Stimulated activated naive CD4-positive, alpha-beta T cell treated with Interleukin-2 at 50 U/mL for 16 hours (primary cell): ENCODE measurements around the gene ATP6V1C2.
A peak's percentile ranks its signal among the peaks of the same experiment; 100 is the strongest.
"Not testable (repeated sequence)": the region's sequence is repeated elsewhere in the genome, so short reads cannot be mapped to it uniquely, and the experiment has no call there.

Source experiments
- DNase-seq: peaks from one replicate; lab custom pipeline; 2025; lab: John Stamatoyannopoulos, UW

ATP6V1C2 gene

DNA sequence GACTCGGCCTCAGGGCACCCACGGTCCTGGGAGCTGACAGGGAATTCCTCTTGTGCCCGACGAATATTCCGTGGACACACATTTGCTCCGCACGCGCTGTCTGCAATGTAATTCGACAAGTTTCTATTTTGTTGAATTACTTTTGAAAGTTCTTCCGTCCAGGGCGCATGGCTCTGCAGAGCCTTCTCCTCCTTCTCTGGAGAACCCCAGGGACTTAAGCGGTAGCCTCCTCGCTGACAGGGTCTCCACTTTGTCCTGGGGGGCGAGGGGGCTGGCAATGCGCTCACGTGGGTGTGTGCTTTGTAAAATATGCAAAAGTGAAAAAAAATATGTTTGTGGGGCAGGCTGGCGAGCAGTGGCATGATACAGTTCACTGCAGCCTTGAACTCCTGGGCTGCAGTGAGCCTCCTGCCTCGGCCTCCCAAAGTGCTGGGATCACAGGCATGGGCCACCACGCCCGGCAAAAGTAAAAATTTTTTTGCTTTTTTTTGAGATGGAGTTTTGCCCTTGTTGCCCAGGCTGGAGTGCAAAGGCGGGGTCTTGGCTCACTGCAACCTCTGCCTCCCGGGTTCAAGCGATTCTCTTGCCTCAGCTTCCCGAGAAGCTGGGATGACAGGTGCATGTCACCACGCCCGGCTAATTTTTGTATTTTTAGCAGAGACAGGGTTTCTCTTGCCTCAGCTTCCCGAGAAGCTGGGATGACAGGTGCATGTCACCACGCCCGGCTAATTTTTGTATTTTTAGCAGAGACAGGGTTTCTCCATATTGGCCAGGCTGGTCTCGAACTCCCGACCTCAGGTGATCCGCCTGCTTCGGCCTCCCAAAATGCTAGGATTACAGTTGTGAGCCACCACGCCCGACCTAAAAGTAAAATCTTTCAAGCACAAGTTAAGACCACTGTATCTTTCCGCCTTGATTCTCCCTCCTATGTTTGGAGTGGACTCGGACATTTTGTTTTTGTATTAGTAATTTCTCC, 92.0 kb downstream of the ATP6V1C2 start:
- not testable (repeated sequence) for DNase-seq

DNA sequence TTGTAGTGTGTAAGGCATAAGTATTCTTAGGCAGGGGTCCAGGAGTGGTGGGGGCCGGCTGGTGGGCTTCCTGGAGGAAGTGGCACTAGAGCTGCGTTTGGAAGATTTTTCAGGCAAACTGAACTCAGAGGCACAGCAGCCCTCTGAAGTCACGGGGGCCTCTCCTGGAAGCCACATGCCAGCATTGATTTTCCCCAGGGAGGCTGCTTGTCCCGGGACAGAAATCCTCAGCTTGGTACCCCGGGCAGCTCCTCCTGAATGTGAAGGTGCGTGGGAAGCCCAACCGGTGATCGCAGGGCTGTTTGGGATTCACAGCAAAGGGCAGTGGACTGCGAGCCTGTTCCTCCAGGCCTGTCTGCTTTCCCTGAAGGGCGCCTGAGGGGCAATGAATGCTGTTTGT, 92.7 kb downstream of the ATP6V1C2 start:
- DNase-seq: no peak

DNA sequence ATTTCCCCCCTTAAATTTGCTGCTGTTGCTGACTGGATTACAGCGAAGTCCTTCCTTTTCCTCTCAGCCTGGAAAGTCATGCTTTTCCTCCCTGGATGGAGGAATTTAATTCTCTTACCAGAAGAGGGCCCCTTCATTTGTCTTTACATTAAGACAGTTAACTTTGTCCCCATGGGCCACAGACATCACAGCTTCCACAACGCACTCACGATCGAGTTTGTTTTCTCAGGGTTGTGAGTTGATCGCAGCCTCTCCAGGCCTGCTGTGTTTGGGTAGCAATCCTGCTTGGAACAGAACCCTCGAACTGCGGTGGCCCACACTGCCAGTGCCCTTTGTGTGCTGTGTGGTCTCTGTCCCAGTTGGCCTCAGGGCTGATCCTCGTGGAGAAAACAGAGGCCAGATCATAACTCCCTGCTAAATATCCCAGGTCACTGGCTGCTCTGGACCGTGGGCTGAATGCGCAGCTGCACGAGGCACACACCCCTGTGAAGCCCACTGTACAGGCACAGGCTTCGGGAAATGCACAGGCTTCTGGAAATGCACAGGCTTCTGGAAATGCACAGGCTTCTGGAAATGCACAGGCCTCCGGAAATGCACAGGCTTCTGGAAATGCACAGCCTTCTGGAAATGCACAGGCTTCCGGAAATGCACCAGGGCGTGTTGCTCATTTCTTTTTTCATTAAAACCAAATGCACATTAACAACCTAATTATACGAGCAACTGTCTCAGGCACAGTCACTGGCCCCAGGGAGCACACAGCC, 93.3 kb downstream of the ATP6V1C2 start:
- DNase-seq: no peak

DNA sequence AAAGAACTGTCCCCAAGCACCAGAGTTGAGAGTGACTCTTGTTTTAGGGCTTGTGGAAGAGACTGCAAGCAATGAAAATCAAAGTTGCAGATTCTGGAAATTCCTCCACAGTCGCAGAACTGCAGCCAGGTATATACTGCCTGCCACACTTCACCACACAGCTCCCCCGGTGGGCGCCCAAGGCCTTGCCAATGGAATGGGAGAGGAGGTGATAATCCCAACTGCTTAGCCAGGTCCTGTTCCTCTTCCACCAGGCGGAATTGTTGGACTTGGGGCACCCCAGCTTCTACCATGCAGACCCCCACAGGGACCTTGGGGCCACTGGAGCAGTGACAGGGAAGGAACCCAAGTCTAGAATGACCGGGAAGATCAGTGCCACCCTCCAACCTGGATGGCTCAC, 96.0 kb downstream of the ATP6V1C2 start:
- DNase-seq: no peak

DNA sequence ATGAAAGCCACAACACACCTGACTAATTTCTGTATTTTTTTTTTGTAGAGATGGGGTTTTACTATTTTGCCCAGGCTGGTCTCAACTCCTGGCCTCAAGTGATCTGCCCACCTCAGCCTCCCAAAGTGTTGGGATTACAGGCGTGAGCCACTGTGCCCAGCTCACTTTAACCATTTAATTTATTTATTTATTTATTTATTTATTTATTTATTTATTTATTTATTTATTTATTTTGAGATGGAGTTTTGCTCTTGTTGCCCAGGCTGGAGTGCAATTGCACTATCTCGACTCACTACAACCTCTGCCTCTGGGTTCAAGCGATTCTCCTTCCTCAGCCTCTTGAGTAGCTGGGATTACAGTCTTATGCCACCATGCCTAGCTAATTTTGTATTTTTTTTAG, 96.9 kb downstream of the ATP6V1C2 start:
- not testable (repeated sequence) for DNase-seq

DNA sequence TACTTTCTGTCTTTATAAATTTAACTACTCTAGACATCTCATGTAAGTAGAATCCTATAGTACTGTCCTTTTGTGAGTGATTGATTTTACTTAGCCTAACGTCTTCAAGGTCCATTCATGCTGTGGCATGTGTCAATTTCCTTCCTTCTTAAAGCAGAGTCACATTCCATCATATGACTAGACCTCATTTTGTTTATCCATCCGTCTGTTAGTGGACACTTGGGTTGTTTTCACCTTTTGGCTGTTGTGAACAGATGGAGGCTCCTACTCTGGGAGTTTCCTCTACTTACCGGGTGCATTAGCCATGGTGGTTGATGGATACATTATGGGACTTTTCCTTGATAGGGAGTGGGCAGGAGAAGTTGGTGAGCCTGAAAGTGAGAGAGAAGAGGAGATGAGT, 97.6 kb downstream of the ATP6V1C2 start:
- no peak for DNase-seq

DNA sequence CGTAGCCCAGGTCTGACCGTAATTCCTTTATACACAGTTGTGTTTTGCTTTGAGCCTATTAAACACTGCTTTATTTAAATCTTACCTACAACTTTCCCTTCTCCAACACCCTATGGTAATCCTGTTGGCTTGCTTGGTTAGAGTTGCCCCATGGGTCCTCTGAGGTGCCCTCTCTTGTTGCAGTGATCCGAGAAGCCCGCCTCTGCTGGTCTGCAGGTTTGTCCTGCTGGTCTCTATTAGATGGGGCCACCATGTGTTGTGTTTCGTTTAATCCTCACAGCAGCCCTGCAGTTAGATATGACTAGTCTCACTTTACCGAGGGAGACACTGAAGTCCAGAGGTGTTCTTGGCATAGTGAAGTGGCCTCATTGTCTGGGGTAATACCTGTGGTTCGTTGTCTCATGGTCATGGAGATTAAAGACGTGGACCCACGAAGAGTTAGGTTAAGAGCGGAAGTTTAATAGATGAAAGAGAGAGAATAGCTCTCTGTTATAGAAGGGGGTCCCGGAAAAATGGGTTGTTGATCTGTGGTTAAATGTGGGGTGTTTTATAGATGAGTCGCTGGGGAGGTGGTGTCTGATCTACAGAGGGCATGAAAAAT, 98.4 kb downstream of the ATP6V1C2 start:
- DNase-seq: no peak

DNA sequence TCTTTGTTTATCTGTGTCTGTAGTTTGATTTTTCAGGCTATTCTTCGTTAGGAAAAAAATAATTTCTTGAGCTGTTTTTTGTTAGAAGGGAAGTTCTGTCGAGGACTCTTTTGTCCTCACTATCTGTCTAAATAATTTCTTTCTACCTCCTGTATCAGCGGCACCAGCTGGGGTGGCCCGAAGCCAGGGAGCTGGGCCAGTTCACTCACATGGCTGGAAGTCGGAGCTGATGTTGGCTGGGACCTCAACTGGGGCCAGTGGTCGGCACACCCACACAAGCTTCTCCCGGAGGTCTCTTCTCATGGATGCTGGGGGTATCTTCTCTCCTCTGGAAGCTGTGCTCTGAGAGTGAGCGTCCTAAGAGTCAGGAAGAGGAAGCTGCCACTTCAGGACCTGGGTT, 99.1 kb downstream of the ATP6V1C2 start:
- DNase-seq: no peak

DNA sequence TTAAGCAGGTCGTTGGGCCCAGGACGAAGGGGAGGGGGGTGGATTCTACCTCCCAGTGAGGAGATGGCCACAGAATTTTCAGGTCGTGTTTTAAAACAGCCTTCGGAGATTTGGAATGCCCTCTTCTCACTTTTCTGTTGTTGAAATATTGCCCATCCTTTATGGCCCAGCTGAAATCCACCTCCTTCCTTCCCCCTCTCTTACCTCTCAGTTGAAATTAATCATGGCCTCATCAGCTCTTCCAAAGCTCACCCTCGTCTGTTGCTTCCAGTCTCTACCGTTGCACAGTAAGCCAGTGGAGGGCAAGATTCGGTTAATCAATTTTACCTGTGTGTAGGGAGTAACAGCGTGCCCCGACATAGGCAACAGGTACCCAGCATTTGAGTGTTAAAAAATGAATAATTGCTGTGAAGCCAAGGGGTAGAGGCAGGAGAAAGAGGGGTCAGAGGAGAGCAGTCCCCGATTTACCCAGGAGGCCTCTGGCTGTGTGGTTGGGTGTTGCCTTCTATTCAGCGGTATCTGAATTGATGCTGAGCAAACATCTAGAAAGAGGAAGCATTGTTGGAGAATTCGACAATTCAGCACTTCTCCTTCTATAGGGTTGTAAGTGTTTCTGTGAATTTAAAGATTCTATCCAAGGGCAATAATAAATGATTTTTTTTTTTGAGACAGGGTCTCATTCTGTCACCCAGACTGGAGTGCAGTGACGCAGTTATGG, 99.7 kb downstream of the ATP6V1C2 start:
- DNase-seq: no peak

DNA sequence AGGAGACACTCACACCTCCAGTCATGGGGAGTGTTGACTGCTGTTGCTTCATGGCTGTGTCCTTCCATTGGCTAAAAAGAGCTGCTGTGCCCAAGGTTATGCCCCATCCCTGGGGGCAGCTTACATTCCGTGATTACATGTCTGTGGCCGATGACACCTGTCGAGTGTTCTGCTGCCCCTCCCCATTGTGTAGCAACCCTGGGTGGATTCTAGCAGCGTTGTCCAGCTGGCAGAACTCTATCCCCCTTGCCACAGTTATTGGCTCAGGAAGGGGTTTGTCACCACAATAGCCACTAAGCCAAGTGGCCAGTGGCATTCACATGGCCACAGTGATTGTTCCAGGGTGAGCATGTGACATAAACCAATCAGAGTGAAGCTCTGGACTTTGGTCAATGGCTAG, 102.8 kb downstream of the ATP6V1C2 start:
- DNase-seq: no peak

DNA sequence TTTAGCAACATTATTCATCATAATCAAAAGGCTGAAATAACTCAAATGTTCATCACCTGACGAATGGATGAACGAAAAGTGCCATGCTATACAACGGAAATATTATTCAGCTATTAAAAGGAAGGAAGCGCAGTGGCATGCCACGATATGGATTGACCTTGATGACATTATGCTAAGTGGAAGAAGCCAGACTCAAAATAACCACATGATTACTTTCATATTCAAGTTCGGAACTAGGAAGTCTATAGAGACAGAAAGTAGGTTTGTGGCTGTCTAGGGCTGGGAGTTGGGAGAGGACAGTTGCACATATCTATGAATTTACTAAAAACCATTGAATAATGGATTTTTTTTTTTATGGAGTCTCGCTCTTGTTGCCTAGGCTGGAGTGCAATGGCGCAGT, 104.6 kb downstream of the ATP6V1C2 start:
- no peak for DNase-seq

DNA sequence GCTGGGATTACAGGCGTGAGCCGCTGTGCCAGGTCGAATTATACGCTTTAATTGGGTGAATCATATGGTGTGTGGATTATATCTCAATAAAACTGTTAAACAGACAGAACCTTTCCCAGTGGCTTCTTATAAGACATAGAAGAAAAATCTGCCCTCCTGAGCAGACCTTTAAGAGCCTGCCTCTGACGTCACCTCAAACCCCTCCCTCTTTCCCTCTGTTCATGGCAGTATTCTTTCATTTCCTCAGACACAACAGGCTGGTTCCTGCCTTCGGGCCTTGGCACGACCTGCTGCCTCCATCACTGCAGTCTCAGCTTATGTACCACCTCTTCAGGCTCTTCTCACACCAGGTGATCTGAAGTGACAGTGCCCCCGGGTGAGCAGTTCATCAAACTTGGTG, 105.2 kb downstream of the ATP6V1C2 start:
- no peak for DNase-seq

DNA sequence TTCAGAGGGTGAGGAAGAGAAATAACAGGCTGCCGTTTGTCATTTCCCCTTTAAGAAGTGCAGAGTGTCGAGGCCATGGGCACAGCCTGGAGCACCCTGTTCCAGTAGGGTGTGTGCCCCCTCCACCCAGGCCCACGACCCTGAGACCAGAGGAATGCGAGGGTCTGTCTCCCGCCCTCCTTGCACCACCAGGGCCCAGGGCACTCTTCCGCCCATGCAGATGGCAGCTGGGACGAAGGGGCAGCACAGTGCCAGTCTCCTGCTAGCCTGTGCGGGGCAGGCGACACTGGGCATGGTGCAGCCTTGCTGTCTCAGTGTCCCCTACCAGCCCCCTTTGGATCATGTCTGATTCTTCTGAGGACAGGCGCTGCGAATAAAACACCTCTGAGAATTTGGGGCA, 106.9 kb downstream of the ATP6V1C2 start:
- DNase-seq: no peak

DNA sequence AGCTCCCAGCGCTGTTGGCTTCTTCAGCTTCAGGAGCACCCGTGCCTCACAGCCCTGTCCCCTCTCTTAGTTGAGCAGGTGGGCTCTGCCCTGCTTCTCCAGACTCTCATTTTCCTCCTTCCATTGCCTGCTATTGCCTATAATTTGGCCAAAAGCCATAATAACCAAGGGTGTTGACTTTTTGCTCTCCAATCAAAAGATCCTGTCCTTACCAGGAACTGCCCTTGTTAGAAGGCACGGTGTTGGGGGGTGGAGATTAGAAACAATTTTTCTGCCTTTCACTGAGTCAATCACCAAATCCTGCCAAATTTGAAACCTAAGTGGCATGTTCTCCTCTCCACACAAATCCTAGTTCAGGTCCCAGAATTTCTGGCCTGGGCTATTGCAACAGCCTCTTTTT, 107.9 kb downstream of the ATP6V1C2 start:
- no peak for DNase-seq

DNA sequence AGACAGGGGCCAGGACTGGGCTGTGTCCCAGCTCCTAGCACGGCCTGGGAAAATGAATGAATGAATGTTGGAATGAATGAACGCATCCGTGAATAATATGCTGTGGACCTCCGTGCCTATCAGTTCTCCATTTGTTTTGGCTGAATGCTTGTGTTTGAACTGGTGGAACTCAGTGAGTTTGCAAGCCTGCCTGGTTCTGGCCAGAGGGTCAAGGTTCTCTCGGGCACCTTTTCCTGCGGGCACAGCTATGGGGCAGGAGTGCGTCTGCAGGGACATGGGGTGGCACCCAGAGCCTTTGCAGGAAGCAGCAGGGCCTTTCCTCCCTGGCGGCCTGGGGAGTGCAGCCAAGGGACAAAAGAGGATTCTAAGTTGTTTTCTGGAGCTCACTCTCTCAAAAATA, 108.8 kb downstream of the ATP6V1C2 start:
- DNase-seq: no peak

DNA sequence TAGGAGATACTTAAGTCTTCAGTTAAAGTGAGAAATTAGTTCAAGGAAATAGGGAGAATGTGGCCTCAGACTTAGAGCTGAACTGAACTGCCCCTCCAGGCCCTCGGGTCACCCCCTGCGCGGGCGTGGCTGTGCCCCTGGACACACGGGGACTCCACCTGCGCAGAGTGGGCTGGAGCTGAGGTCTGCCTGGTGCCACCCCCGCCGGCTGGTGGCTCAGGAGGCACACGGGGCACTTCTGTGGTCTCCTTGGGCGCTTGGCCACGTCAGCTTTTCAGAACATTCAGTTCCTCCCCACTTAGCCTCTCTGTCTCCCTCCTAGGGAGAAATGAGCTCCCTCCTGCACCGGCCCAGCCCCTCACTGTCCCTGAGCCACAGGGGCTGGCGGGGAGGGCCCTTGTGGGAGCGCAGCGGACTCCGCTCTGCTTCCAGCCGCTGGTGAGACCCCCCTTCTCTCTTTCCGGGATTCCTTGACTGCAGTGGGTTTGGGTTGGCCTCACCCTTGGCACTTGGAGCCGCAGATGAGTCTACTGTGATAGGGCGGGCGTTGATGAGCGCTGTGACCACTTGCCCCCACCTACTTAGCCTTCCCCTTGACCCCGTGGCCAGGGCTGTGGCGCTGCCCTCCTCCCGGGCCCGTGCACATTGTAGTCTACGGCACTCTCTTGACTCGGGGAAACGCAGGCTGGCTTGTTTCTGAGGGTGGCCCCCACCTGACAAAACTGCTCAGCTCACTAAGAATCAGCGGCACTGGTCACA, 109.4 kb downstream of the ATP6V1C2 start:
- DNase-seq: no peak

DNA sequence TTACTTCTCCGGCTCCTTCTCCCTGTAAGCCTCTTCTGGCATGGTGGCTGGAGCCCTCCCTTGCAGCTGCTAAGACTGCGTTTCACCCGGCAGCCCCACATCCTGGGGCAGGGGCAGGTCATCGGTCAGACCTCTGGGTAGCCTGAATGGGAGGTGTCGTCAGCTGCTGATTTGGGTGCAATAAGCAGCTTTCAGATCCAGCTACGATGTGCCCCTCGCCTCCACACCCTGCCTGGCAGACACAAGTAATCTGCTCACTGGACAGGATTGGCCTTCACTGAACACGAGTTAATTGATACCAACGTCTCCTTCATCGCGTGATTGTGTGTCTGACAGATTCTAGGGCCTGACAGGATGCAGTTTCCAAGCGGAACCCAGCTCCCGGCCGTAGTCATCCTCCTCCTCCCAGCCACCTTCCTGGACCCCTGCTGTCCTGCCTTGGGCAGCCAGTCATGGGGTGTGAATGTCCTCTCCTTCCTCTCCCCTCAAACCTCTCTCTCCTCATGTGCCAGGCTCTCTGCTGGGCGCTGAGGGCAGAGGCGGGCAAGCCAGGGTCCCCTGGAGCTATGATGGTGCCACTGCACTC, 110.1 kb downstream of the ATP6V1C2 start:
- no peak for DNase-seq

DNA sequence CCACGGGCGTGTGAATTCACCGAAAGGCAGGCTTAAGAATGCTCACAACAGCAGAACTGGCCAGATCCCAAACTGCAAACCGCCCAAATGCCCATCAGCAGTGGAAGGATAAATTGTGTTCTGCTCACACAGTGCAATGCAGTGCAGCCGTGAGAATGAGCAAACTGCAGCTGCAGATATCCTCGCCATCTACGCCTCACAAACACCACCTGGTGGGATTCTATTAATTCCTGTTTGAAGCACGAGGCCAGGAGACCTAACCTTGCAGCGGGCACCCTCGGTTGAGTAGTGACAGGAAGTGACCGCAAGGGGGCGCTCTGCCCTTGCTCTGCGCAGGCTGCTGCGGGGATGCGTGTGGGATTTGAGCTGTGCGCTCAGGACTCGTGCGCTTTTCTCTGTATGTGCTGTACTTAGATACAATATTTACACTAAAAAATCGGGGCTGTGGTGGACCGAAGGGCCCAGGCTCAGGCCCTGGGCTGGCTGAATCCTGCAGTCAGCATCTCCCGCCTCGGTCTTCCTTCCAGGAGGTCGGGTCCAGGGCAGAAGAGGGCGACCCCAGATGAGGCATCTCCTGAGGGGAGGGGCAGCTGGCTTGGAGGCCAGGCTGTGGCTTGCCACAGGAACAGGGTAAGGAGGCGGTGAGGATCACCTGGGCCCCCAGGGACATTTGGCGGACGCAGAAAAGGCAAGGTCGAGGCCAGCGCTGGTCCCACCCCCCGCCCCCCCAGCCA, 110.9 kb downstream of the ATP6V1C2 start:
- peak; percentile 71 for DNase-seq

DNA sequence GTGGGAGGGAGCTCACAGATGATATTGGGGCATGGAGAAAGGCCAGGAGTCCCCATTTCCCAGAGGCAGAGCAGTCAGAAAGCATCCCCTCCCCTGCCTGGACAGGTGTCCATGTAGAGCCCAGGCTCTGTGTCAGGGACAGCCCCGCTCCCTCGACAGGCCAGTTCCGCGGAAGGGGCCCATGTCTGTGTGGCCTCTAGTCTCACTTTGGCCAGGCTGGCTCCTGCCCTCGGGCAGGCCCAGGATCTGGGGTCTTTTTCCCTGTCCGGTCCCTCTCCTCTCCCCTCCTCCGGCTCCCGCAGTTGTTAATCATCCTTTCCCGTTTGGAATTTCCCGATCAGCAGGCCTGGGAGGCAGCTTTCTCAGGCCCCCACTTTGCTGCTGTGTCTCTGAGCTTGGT, 111.6 kb downstream of the ATP6V1C2 start:
- DNase-seq: no peak

DNA sequence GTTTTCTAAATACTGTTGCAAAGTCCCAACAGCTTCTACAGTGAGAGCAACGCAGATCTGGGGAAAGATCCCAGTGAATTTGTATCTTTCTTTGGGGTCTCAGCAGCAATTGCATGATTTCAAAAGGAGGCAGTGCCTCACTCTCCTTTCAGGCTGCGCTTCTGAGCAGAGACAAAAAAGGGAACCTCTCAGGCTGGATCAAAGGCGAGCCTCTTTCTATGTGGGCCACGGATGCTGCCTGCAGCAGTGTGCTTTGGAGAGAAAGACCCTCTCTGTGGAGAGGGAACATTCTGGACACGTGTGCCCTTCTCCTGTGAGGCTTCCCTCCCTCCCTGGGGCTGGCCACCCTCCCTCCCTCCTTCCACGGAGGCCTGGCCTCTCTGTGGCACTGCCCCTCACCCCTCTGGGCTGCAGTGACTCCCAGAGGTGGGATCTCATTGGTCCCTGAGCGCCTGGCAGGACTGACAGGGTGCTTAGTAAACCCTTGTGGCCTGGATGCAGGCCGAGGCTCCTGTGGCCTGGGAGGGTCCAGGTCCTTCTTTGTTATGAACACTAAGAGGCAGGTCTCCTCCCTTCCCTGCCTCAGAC, 112.7 kb downstream of the ATP6V1C2 start:
- DNase-seq: no peak
